Frontal cortex (tissue), 4 donors: Measurements from ENCODE around the gene DTHD1. TPM values are rescaled to one million over a fixed set of nuclear protein-coding genes. Genes with fewer than 3 reads are reported as not detected.

Experiments used
- DNase-seq, 2 donors: peaks; one replicate each; pipeline ENCODE4 v3.0.0; 2012; ENCODE audit warnings: low spot score in 2 of 2
- FAIRE-seq: peaks from 2 replicates; lab custom pipeline; 2012; peaks lifted over from hg19 to GRCh38; lab: Jason Lieb, UNC
- total RNA-seq: library from RNA; depleted of rRNA; stranded (reverse); fragments of >200 nt; gene quantifications from one replicate; pipeline ENCODE4 v1.2.3, GENCODE V29; 2014
- donor health status: control.
- donor health status: control.
- donor health status: control.

DTHD1 gene
- total RNA-seq, 1 donor from 2014 or later = under 0.01 TPM

GRCh38 chr4:36333303-36333877 lies 52.0 kb downstream of the DTHD1 start:
- DNase-seq (no peak), FAIRE-seq (no peak)

GRCh38 chr4:36337665-36338185 lies 56.3 kb downstream of the DTHD1 start:
- no peak for FAIRE-seq
- no peak for DNase-seq

DNA sequence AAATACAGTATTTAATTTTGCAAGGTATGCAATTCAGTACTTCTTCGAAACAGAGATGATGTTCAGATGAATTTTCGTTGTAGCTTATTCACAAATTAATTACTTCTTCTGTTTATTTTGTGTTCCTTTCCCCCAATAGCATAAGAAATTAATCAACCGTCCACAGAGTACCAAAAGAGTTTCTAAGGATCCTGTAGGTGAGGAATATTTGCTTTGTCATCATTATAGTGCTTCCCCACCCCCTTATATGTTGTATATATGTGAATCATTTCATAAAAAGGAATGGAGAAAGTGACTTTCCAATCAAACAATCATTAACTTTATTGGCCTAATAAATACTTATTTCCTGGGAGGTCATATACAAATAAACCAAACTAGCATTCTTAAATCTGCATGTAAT lies 57.6 kb downstream of the DTHD1 start:
- DNase-seq = no peak
- no peak for FAIRE-seq

GRCh38 chr4:36341936-36342335 lies 60.5 kb downstream of the DTHD1 start:
- no peak for DNase-seq
- FAIRE-seq = no peak

GRCh38 chr4:36343501-36344175 lies 62.2 kb downstream of the DTHD1 start:
- no peak for FAIRE-seq
- no peak for DNase-seq

- no peak for DNase-seq
- FAIRE-seq = no peak
Measured at GRCh38 chr4:36348403-36348938, 67.1 kb downstream of the DTHD1 start.

- FAIRE-seq (no peak), DNase-seq (no peak)
Measured at GRCh38 chr4:36349938-36350549, 68.6 kb downstream of the DTHD1 start.

GRCh38 chr4:36351082-36351666 lies 69.8 kb downstream of the DTHD1 start:
- peak; percentile 97 for FAIRE-seq

DNA sequence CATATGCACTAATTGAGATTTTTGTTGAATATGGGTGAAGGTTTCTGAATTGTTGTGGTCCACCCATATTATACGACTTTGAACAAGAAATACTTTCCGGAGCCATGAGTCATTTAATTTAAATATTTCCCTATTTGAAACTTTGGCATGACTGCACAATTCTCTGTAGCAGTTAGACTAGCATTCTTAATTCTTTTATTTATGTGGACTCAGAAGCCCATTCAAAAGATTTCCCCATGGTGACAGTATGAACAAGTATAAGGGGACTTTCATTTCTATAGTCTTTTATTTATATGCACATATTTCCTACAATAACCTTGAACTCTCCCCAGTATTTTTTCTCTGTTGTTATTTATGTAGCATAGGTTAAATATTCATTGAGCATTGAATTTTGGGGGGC lies 72.6 kb downstream of the DTHD1 start:
- FAIRE-seq (no peak), DNase-seq (no peak)

More at GRCh38 chr4:36351082-36351666, 69.8 kb downstream of the DTHD1 start:
- peak in 1 of 2 donors; percentile 24 for DNase-seq

GRCh38 chr4:36358173-36358572 lies 76.8 kb downstream of the DTHD1 start:
- FAIRE-seq (no peak), DNase-seq (no peak)

DNA sequence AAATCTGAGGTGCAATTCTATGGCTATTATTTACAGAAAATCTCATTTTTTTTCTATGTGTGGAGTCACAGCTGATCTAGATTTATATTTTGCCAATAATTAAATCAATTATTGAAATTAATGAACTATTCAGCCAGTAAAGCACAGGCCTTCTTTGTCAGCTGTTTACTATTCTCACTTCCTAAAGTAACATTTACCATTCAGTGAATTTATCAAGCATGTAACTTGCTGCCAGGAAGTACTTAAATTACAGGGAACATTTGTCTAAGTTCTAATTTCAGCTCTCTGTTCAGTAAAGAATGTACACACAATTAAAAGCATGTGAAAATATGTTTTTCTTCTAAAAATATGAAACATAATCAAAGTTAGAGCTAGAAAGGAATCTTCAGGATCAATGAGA lies 79.3 kb downstream of the DTHD1 start:
- DNase-seq (no peak), FAIRE-seq (no peak)

- DNase-seq (no peak), FAIRE-seq (no peak)
Measured at GRCh38 chr4:36363024-36363423, 81.6 kb downstream of the DTHD1 start.

GRCh38 chr4:36374836-36375511 lies 93.6 kb downstream of the DTHD1 start:
- DNase-seq = no peak
- no peak for FAIRE-seq

- no peak for FAIRE-seq
- DNase-seq = no peak
Measured at GRCh38 chr4:36385951-36386571, 104.6 kb downstream of the DTHD1 start.

- peak in 1 of 2 donors; percentile 11 for DNase-seq
- FAIRE-seq = no peak
Measured at GRCh38 chr4:36386691-36387090, 105.3 kb downstream of the DTHD1 start.

- DNase-seq (no peak), FAIRE-seq (no peak)
Measured at GRCh38 chr4:36388710-36389109, 107.3 kb downstream of the DTHD1 start.

- DNase-seq (no peak), FAIRE-seq (no peak)
Measured at GRCh38 chr4:36391411-36391810, 110.0 kb downstream of the DTHD1 start.

DNA sequence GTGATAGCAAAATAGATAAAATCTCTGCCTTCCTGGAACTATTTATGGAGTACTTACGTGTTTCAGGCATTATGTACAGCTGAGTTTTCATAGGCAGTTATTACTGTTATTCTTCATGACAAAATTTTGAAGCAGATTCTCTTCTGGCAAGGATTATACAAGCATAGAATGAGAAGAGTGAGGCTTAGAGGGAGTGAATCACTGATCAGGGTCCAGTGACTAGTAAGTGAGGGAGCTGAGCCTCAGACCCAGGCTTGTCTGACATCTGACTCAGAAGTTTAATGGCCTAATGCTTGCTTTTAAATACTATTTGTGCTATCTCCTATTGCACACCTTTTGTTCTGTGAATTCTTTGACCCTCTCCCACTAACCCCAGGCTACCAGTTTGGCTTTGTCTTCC lies 110.6 kb downstream of the DTHD1 start:
- FAIRE-seq = no peak
- DNase-seq = no peak

DNA sequence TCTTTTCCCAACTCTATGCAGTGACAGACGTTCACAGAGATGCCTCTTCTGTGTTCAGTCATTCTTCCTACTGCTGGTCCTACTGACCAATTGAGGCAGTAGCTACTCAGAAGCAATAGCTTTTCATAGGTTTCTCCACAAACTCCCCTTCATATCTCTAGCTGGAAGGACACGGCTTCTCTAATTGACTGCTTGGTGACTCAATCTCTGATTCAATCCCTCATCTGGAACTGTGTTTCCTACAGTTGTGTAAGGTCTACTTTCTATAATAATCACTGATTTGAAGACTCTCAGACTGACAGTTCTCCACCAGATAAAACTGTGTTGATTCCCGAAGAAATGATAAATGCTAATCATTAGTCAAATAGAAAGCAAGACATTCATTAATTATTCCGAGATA lies 111.5 kb downstream of the DTHD1 start:
- no peak for DNase-seq
- no peak for FAIRE-seq
